Liver (tissue), 3 donors: ENCODE data around the gene SUCLA2.

ENCODE experiments used
- EGR1 ChIP-seq, 2 donors: IDR thresholded peaks; 2 replicates each; pipeline ENCODE4 v1.6.1; 2016 to 2018; ENCODE audit warnings: antibody characterized with exemption in 2 of 2, low read depth in 2 of 2
- GABPA ChIP-seq, 2 donors: IDR thresholded peaks in 1 of 2; conservative IDR thresholded peaks in 1 of 2; 2 replicates each; pipeline ENCODE4 v1.6.1; 2016; ENCODE audit warnings: antibody characterized with exemption in 2 of 2, mild to moderate bottlenecking in 1 of 2, moderate library complexity in 1 of 2
- JUND ChIP-seq, 2 donors: IDR thresholded peaks; 2 replicates each; pipeline ENCODE4 v1.6.1; 2016; ENCODE audit warnings: antibody characterized with exemption in 2 of 2
- YY1 ChIP-seq: IDR thresholded peaks from 2 replicates; pipeline ENCODE4 v1.6.1; 2016; ENCODE audit warnings: antibody characterized with exemption, mild to moderate bottlenecking
- TF ChIP-seq, protein P1 (sequence below): fragments of 150-350 bp; IDR thresholded peaks from 2 replicates; pipeline ENCODE4 v1.5.1; 2017; ENCODE audit warnings: improper control_type of control experiment, low read depth, low read length; ENCODE audit not compliant: missing input control
- donor health status: healthy.
- donor health status: healthy.

GRCh38 chr13:47904891-47905290, 96.2 kb downstream of the SUCLA2 start:
- TF ChIP-seq EGR1 (IDR thresholded peaks at IDR 0.05; ENCODE audit: low read depth in 2 of 2) (no peak), JUND (IDR thresholded peaks at IDR 0.05) (no peak), GABPA (IDR thresholded peaks at IDR 0.05 in 1 of 2, conservative IDR thresholded peaks at IDR 0.05 in 1 of 2) (no peak), YY1 (no peak)
- TF ChIP-seq, protein P1, sequence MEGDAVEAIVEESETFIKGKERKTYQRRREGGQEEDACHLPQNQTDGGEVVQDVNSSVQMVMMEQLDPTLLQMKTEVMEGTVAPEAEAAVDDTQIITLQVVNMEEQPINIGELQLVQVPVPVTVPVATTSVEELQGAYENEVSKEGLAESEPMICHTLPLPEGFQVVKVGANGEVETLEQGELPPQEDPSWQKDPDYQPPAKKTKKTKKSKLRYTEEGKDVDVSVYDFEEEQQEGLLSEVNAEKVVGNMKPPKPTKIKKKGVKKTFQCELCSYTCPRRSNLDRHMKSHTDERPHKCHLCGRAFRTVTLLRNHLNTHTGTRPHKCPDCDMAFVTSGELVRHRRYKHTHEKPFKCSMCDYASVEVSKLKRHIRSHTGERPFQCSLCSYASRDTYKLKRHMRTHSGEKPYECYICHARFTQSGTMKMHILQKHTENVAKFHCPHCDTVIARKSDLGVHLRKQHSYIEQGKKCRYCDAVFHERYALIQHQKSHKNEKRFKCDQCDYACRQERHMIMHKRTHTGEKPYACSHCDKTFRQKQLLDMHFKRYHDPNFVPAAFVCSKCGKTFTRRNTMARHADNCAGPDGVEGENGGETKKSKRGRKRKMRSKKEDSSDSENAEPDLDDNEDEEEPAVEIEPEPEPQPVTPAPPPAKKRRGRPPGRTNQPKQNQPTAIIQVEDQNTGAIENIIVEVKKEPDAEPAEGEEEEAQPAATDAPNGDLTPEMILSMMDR = no peak
